ENCODE results near the gene RASA1.

The RASA1 gene

DNA sequence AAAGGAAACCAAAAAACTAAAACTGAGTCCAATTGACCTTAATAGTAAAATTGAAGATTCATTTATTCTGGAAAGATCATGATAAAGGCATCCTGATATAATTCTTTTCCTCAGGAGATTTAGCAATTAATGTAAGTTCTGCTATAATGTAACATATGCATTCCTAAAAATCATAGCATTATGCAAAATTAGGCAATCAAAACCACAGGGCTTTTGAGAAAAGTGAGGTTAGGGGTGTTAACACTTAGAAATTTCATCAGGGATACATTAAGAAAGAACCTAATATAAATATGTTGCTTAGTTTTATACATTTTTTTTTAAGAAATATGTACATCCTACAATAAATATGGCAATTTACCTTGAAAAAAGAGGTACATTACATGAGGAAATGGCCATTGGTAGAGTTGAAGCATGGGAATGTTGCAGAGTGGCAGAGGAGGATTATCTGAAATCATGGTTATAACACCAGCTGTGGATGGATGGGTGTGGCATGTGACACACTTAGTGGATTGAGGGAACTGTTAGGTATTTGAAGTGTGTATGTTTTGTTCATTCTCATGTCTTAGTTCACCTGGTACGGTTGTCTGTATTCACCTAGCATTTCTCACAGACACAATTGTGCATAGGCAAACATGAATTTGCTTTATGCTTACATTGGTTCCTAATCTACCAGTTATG, 94.0 kb downstream of the RASA1 start:
- DNase-seq = no peak

DNA sequence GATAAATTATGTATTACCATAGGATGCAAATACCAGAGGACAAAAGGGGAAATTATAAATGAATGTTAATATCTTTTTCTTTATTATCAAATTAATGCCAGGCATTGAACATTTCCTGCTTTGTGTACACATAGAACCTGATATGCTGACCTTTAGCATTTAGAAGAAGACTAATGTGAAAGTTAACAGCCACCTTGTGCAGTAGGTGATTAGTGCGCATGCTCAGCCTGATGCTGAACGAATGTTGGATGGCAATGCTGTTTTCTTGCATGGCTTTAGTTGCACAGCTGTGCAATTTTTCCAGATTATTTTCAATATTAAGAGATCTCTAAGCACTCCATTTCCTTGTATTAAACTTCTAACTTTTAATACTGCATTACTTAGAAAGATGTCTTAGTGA, 99.6 kb downstream of the RASA1 start:
- DNase-seq = no peak

DNA sequence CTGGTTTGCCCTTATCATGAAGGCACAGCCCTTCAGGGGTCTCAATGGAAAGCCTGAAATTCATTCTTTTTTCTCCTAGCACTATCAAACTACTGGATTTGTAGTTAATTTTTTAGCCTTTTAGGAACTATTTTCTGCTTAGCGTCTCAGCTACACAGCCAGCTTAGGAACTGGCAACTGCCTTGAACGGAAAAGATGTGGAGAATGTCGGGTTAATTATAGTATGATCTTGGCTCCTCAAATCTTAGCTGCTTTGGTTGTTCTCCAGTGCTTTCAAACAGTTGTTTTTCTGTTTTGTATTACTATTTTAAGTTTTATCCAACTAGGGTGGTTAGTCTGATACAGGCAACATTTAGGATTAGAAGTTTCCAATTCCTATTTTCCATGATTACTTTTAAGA, 100.9 kb downstream of the RASA1 start:
- no peak for DNase-seq

DNA sequence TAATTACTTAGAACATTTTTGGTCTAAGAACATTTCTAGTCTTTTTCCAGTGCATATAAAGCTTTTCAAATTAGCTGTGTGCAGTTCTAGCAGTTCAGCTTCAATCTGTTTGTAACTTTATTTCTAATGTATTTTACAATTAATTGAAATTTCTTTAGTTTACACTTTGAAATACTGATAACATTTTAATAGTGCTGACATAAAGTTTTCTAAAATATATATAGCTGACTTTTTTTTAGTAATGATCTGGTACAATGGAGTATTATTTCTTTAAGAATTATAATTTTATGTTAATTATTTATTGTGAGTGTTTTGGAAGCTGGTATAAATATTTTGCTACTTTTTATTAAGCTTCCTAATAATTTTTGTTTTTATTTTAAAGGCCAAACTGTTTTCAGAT, 101.7 kb downstream of the RASA1 start:
- no peak for DNase-seq

DNA sequence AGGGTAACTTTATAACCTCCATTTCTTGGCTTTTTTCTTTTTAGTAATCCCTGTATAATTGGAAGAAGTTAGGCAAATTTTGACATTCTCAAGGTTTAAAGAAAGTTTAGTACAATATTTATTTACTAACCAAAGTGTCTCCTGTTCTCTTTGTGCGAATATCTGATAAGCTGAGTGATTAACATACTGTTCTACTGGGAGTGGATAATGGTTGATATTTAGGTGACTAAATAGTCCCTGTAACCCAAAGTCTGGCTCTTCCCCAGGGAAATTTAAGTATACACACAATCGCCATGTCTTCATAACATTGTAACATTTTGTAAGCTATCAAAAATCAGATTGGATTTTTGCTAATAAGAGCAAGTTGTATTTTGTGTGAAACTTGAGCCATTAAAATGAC, 105.0 kb downstream of the RASA1 start:
- no peak for DNase-seq

DNA sequence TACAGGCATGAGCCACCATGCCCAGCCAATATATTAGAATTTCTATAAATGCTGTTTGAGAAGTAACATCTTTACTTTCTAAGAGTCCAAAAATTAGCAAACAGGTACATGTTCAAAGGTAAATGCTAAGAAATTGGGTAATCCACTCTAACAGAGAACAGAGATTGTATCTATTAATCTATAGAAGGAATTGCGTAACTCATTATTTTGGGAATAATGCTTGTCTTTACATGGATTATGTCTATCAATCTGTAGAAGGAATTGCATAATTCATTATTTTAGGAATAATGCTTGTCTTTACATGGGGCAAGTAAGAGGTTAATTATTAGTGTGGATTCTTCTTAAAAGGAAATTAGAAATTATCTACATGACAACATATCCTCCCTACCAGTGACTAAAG, 114.5 kb downstream of the RASA1 start:
- DNase-seq = no peak

DNA sequence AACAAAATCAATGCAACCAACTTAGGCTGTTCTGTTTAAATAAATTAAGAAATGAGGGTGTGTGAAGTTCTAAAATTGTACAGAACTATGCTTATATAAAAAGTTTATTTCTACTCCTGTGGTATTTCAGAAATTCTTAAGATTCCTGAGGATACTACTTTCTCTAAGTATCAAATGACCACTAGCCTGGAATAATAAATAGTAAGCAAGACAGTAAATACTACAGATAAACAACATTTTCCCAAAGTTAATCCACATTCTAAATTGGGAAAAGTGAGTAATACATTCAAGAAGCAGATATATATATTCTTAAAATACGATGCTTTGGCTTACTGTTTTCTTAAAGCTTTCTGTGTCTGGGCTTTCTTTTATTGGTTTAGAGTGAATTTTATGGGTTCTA, 115.5 kb downstream of the RASA1 start:
- no peak for DNase-seq

DNA sequence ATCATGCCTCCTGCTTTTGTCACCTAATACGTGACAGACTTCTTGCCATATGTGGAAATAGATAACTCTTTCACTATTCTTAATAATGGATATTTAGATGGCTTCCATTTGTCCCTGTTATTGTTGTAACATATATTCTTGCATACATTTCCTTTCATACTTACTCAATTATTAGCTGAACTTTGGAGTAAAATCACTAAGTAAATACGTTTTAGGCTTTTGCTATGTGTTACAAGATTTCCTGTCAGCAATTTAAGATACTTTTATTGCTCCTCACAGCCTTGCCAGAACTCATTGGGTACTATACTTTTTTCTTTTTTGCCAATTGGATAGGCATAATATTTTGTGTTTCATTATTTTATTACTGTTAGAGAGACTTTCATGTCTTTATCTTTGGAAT, 118.1 kb downstream of the RASA1 start:
- DNase-seq = no peak

DNA sequence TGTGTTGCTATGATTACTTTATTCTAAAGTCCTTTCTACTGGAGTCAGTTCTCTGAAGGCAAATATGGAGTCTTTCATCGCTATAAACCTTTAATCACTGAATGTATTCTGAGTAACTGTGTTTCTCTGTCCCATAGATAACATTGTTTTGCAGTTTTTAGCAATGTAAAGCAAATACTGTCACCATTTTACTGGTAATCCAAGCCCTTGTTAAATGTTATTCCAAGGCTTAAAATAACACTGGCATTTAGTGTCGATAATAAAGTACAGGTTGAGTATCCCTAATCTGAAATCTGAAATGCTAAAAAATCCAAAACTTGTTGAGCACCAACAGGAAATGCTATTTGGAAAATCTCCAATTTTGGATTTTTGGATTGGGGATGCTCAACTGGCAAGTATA, 120.4 kb downstream of the RASA1 start:
- DNase-seq = no peak

DNA sequence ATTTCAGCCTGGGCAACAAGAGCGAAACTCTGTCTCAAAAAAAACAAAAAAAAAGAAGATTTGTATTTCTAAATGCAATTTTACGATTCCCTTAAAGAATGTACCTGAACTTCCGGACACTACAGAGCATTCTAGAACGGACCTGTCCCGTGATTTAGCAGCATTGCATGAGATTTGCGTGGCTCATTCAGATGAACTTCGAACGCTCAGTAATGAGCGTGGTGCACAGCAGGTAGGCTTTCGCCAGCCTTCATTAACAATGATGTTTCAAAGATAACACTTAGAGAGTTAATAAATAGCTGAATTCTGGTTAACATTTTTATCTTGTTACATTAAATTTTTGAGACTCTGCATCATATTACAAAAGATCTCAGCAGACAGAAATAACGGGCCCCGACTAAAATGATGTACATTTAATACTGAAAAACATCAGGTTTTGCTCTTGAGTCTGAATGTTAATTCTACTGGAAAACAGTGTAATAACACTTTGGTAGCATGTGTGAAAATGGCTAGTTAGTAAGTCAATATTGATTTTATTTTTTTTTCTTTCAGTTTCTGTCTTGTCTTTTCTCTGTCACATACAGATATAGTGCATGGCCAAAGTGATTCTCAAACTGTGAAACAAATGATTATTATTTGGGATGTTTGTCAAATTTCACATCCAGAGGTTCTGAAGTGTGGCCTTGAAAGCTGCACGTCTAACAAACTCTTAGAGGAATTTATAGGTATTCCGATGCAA, 121.8 kb downstream of the RASA1 start:
- no peak for DNase-seq

DNA sequence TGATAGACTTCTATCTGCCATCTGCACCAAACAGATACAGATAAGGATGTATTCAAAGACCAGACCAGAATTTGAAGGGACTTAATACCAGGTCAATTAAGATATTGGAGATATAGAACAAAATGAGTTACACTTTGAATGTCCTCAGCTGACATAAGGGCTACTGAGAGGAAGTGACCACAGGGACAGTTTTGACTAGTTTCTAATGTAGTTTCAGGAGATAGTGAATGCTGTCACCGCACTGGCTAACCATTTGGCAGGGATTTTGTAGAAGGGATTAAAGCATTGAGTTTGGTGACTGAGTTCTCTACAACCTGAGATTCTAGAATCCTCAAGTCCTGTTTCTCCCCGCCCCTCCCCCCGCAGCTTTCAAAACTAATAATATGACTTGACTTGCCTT, 122.4 kb downstream of the RASA1 start:
- DNase-seq = no peak

DNA sequence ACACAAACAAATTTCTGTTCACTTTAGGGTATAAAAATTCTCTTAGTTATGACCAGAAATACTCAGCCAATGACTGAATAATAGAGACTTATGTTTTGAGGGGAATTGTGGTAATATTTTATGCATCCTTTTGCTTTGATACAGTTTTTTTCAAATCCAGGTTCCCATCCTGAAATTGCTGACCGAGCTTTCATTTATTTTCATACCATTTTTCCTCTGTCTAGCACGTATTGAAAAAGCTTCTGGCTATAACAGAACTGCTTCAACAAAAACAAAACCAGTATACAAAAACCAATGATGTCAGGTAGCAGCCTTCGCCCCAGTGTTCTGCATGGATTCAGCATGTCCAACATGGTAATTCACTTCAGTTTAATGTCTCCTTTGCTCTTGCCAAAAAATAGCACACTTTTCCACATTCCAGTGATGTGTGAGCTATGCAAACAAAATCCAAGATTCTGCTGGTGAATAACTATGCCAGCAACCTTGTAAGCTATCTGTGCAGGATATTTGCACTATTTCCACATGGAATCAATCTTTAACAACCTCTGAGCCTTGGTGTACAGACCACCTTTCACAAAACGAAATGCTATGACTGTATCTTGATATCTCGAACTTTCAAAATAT, 123.0 kb downstream of the RASA1 start:
- DNase-seq = no peak

DNA sequence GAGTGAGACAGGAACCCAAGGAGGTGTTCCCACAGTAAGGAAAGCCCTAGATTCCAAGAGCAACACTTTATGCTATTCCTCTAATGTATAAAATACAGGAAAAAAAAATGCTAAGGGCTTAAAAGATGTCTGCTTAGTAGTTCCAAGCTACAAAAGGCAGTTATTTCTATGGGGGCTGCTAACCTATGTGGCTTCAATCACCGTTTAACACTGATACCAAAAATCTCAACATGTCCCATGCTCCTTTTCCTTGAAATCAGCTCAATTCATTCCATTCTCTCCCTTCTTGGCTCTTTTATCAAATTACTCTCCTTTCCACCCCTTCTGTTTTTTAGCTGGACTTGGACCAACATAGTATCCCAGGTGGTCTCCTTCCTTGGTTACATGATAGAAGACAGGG, 124.5 kb downstream of the RASA1 start:
- no peak for DNase-seq

DNA sequence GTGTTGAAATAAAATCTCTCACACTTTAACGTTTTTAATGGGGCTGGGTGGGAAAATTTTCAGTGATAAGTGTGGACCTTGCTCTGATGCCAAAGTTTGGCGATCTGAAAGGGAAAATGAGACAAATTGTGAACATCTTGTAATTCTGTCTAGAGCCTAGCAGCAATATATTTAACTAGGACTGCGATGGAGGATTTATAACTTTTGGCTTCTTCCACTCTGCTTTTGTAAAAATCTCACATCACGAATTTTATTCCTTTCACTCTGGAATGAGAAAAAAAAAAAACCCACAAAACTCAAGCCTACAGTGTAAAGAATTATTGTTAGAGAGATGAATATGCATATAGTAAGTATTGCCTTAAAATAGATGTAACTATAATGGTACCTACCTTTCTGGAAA, 125.1 kb downstream of the RASA1 start:
- no peak for DNase-seq

DNA sequence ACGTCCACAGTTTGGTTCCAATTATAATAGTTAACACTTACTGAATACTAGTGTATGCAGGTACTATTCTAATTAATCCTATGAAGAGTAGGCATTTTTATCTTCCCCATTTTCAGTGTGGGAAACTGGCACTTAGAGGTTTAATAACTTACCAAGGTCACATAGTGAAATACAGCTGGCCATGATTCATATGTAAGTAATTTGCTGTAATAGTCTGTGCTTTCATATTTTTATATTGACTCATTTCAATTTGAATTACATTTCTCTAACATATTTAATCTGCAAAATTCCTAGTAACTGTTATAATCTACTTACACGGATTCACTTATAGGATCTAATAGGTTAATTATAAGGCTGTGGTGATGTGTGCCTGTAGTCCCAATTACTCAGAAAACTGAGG, 125.6 kb downstream of the RASA1 start:
- no peak for DNase-seq

DNA sequence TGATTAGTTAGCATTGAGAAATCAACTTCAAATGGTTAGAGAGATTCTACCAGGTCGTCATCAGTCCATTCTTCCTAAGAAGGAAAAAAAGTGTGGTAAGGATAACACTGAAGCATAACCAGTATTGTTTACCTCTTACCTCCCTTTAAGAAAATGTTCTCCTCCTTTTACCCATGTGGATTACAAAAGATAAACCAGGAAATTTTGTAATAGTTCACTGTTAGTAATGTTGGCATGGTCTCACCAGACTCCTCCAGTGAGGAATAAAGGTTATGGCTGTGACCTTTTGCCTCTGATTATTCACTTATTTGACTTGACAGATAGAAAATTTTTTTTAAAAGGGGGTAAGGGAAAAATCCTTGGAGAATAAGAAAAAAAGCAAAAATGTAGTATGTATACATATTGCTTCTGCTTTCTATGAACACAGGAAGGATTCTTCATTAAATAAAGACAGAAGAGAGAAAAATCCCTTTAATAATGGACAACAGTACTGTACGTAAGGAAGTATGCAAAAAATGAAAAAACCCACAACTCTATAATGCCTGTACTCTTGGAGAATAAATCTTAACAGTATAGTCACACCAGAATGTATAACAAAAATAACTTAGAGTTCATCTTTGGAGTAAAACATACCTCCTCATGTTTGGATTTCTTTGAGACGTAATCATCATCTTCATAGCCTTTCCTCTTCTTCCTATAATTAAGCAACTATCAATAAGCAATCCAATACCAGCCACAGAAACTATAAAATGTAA, 126.9 kb downstream of the RASA1 start:
- DNase-seq = no peak

DNA sequence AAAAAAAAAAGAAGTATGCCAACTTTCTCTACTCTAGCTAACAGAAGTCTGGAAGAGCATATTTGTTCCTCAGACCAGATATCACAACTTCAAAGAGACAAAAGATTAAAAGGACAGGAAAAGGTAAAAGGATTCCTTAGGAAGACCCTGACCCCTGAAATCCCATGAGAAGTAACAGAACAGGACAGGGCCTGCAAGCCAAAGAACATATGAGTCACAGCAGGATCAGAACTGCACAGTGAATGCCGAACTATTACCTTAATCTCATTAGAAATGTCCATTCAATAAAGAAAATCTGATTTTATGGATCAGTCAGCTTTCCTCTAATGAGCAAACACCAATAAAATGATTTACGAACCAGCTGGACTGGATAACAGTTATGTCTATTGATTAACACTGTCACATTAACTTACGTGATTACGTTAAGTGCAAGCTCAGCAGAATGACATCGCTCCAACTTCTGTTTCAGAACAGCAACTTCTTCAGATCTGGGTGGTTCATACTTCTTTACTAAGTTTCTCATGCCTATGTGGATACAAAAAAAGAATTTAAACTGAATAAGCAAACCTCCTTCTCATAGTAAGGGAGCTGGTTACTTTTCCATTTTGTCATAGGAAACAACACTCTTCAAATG, 131.4 kb downstream of the RASA1 start:
- DNase-seq = no peak

DNA sequence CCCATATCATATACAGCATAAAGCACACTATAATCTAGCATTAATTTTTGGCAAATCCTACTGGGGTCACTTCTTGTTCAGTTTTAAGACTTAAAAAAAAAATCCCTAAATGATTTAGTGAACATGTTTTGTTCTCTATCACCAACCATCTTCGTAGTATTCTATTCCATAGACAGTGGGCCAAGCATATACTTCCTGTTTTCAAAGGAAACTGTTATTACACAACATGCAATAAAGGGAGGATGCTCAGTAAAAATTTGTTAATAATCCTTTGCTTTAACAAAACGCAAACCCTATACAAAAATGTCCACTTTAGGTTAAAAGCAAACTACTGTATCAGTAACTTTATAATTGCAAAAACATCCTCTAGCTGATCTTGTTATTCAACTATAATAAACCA, 132.0 kb downstream of the RASA1 start:
- DNase-seq = no peak

DNA sequence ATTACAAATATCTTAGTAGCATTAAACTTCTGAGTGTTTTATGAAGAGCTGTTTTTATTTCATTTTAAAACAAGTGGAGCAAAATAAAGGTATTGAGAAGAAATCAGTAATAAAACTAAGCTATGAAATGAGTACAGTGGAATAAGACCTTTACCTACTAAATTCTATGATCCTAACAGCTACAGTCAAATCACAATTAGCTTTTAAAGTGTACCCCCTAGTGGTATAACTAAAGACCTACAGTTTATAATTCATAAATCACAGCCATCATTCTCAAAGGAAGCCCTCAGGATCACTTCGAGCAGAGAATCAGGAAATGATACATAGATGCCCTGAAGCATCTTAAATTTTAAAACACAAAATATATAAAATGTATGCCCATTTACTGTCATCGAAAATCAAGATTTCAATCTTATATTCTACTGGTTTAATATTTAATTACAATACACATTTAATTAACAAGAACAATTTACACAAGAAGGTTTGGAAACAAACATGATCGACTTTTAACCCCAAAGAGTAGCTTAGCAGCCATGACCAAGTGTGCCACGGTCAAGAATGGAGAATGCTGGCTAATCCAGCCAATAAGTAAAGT, 132.7 kb downstream of the RASA1 start:
- DNase-seq = no peak

DNA sequence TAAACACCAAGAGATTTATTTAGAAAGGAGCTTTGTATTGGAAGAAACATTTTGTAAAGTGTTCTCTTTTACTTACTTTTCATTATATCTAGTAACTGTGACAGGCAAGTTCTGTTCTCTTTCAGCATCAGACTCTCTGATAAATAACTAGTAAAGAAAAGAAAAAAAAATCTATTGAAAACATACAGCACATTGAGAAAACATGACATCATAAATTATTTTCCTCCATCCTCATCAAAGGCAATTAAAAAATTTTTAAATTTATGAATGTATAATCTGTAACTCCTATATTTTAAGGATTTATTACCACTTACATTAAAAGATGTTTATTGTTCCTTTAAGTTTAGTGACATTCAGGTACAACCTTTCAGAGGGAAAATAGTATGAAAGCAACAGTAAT, 133.9 kb downstream of the RASA1 start:
- DNase-seq = no peak

DNA sequence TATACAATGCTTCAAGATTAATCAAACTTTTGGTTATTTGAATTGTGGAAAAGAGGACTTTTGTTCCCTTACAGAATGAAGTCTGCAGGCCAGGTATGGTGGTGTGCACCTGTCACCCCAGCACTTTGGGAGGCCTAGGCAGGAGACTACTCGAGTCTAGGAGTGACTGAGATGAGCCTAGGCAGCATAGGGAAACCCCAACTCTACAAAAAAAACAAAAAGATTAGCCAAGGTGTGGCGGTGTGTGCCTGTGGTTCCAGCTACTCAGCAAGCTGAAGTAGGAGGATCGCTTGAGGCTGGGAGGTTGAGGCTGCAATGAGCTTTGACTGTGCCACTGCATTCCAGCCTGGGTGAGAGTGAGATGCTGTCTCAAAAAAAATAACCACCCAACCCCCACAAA, 135.7 kb downstream of the RASA1 start:
- no peak for DNase-seq

DNA sequence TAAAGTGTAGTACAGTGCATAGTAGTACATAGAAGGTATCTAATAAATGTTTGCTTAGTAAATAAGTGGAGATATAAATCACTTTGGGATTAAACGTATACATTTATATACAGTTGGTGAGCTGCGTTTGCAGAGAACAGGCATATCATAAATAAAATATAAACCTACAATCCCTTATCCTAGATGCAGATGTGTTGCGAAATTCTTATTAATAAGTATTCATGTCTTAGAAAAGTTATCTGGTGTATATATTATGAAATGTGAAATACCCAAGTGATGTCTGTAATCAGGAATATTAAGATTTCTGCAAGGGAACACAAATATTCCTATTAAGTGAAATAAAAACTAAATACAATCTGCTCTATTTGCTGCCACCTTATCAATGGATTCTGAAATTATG, 136.2 kb downstream of the RASA1 start:
- no peak for DNase-seq

DNA sequence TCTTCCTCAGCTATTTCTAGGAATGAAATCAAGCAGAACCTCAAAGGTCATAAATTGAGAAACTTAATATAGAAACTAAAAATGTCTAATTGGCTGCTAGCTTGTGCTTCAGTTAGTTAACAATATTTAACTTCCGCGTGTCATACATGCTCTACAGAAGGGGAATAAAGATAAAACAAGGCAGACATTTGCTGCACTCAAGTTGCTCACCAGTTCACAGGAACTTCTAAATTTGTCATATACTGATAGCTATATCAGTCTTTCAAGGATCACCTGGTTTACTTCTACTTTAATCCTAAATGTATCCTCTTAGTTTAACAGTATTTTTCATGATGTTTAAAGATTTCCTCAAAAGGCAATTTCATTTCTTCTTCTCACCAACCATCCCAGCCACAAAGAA, 136.7 kb downstream of the RASA1 start:
- DNase-seq = no peak
